Endometrial microvascular endothelial cells (primary cell): ENCODE results near the gene GPATCH3. TPM values are rescaled to one million over a fixed set of nuclear protein-coding genes. Genes with fewer than 3 reads are reported as not detected.
"Not testable (repeated sequence)": the region's sequence is repeated elsewhere in the genome, so short reads cannot be mapped to it uniquely, and the experiment has no call there.

Experiments
- in situ Hi-C: cut with HindIII; loops from 2 replicates; pipeline ENCODE4 v1.10.0; 2017; ENCODE audit warnings: low sequenced_read_pairs, low pct_unique_long_range_greater_than_20kb; ENCODE audit errors: inconsistent ontology term
- total RNA-seq: library from RNA; depleted of rRNA; stranded (reverse); fragments of >200 nt; gene quantifications from one replicate; pipeline ENCODE4 v1.2.3, GENCODE V29; 2015; ENCODE audit errors: inconsistent ontology term

GPATCH3 gene
- 12.4 TPM for total RNA-seq

DNA sequence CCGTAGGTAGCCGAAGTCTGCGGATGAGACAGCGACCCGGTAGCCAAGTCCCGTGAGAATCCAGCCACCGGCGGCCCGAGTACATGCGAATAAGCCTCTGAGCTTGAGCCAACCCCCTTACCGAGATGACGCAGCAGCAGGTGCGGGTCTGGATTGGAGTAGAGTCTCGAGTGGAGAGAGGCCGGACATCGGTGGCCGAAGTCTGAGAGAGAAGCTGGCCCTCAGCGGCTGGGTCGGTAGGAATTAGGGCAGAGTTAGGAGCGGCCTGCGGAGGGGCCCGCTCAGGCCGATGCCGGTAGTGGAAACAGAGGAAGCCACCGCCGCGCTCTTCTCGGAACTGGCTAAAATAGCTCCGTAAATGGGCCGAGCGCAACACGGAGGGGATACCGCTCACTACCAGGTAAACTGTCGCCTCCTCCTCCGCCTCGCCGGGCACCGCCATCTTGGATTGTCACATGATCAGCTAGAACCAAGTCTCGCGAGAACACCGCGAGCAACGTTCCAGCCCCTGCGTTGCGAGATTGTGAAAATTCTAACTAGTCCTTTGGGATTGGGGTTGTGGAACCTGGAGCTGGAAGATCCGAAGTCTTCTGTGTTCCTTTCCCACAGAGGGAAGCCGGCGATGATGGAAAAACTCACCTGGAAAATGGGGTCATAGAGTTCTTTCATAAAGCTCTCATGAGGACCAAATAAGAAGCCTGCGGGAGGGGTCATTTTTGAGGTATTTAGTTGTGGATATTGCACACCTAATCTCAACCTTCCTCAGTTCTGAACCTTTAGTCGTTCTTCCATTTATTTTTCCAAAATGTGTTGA lies at the start of gene GPATCH3:
GPATCH3 (minus strand) TSS at position 467 of the 814 bp plus-strand sequence; CDS start at position 442, 25 bp downstream.
- in situ Hi-C loops, result no loop called here

DNA sequence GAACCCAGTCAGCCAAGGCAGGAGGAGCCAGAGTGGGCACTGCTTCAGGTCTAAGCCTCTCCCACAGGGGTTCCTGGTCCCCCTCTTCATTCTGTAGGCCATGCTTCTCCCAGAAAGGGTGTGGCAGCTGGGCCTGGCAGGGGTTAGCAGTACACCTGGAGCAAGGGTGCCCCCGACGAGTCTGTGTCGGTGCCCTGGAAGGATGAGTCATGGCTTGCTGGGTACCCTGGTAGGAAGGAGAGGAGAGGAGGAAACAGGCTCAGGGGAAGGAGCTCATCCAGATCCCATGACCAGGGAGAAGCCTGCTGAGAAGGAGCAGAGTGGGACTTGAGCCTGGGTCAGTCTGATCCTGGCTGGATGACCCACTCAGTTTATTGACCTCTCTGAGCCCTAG lies 49.7 kb upstream of the GPATCH3 start:
- in situ Hi-C loops, result no loop called here

DNA sequence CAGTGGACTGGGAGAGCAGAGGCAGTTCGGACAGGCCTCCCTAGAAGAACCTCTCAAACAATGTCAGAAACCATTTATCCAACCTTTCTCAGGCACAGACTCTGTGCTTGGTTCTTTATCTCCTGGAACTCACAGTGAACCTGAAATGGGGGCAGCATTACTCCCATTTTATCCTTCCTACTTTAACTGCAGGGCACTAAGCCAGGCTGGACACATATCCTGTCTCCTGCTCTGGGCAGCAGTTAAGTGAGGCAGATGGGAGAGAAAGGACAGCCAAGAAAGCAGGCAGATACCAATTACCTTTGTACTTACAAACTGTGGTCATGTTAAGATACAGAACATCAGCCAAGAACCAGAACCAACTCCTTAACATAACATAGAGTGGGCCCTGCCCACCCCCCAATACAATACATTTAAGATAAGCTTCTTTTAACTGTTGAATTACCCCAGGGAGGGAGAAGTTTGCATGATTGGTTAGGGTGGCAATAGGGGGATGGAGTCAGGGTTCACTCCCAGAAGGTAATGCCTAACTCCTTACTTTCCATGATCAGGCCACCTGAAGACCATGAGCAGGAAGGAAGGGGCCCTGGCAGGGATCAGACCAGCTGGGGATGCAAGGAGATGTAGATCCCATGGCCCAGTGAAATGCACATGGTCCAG lies 49.1 kb upstream of the GPATCH3 start:
- in situ Hi-C loops, result no loop called here

GRCh38 chr1:26948725-26949057 lies 48.4 kb upstream of the GPATCH3 start:
- in situ Hi-C loops, result not testable (repeated sequence)

DNA sequence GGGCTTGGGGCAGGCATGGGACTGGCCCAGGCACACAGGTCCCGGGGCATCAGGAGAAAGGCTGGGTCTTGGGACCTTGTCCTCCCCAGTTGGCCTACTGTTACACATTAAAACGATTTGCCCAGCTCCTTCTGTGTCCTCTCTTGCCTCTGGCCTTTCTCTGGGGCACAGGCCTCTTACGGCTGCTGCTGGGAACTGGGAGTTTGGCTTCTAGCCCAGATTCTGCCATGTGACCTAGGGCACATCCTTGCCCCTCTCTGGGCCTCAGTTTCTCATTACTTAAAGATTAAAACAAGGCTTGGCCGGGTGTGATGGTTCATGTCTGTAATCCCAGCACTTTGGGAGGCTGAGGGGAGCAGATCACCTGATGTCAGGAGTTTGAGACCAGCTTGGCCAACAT lies 46.0 kb upstream of the GPATCH3 start:
- in situ Hi-C loops, result no loop called here

DNA sequence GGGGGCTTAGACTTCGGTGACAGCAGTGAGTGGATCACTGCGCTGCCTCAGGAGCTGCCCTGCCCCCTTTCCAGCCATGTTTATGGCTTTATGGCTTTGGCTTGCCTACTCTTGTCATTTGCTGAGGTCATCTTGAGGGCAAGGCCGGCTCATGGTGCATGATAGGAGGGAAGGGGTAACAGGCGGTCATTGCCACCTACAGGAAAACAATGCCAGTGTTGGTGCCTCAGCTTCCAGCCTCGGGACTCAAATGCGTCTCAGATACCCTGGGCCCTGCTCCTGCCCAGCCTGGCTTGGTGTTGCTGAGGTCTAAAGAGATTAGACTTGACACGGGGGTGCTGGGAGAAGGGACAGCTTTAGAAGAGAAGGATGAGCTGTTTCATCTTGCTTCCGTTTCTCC lies 45.5 kb upstream of the GPATCH3 start:
- in situ Hi-C loops, result no loop called here

DNA sequence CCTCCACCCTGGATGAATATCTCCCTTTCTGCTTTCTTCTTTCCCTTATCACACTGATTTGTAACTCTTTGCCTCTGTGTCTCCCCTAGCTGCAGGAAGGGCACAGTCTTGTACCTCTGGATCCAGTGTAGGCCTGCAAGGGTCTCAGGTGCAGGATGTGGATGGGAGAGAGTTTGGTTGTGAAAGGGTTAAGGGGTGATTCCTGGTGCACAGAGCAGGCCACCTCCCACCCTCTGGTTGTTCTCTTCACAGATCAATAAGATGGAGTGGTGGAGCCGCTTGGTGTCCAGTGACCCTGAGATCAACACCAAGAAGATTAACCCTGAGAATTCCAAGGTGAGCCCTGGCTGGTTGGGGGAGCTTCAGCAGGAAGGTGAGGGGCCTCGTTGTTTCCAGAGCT lies 44.9 kb upstream of the GPATCH3 start:
- in situ Hi-C loops, result no loop called here

- in situ Hi-C loops, result no loop called here
These were observed 42.4 kb upstream of the GPATCH3 start for GRCh38 chr1:26942656-26943055.

GRCh38 chr1:26941311-26941710 lies 41.0 kb upstream of the GPATCH3 start:
- in situ Hi-C loops, result no loop called here

DNA sequence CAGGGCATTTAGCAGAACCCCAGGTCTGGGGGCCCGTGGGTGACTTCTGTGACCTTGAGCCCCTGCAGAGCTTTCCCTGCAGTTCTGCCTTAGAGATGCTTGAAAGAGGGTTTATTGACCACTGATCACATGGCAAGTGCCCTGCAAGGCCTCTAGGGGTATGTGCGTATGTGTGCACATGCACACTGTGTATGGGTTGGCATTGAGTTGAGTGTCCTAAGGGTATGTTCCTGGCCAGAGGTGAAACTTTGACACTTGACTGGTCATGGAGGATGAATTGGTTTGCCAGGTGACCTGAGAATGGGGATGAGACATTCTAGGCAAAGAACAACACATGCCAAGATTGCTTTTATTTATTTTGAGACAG lies 38.4 kb upstream of the GPATCH3 start:
- in situ Hi-C loops, result no loop called here

DNA sequence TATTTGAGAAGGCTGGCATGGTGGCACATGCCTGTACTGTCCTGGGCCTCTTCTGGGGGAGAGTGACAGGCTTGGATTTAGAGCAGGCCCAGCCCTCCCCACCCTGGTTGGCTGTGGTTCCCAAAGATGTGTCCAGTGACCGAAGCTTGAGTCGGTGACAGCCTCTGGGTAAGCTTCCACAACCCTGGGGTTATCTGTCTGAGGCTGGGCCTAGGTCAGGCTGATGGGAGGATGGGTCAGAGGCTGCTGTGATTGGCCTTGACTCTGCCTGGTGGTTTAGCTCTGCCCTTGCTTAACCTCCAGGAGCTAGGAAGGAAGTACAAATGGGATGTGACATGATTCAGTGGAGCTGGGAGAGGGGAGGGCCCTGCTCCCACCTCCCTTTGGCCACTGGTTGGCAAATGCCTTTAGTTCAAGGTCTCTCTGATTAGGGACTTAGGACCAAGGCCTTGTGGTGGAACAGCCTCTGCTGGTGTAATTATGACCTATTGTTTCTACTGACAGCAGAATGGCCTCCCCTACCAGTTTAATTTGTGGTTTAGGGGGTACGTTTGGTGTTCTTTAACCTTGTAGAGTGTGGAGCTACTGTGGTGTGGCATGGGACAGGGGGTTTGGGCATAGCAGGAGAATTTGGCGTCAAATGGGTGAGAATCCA lies 37.9 kb upstream of the GPATCH3 start:
- in situ Hi-C loops, result no loop called here

- in situ Hi-C loops, result no loop called here
These were observed 36.6 kb upstream of the GPATCH3 start for GRCh38 chr1:26936823-26937222.

DNA sequence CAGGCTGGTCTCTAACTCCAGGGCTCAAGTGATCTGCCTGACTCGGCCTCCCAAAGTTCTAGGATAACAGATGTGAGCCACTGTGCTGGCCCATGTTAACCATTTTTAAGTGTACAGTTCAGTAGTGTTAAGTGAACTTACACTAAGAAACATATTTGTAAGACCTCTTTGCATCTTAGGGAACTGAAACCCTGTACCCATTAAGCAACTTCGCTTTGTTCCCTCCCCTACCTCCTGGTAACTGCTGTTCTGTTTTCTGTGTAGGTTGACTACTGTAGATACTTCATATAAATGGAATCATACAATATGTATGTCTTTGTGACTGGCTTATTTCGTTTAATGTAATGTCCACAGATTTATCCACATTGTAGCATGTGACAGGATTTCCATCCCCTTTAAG lies 32.3 kb upstream of the GPATCH3 start:
- in situ Hi-C loops, result no loop called here

DNA sequence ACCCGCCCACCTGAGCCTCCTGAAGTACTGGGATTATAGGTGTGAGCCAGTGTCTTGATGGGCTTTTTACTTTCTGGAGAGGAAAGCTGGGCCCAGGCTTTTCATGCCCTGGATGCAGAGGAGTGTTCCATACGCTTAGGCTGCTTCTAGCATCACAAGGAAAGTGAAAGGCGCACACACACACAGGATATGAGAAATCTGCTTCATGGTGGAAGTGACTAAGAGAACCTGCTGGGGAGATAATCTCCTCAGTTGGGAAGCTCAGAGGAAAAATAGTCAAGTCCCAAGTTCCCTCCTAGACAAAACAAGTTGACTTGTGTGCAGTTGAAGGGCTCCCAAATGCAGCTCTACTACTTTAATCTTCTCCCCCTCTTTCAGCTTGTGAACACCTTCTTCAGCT lies 23.4 kb upstream of the GPATCH3 start:
- in situ Hi-C loops, result no loop called here

DNA sequence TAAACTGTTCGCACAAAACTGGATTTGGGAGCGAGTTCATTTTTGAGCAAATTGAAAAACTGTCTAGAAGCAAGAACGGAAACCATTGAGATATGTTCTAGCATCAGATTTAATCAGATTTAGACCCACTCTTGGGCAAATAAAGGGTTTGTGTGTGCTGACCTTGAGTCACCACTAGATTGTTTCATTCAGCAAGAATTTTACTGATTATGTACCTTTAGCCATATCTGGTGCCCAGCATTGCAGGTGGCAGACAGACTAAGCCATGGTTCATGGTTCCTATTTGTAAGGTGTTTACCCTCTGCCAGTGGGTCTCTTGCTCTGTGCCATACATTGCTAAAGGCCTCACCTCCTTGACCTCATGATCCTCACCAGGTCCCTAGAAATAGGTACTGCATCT lies 22.6 kb upstream of the GPATCH3 start:
- in situ Hi-C loops, result no loop called here

- in situ Hi-C loops, result no loop called here
These were observed 22.1 kb upstream of the GPATCH3 start for GRCh38 chr1:26922431-26922729.

- in situ Hi-C loops, result no loop called here
These were observed 21.5 kb upstream of the GPATCH3 start, which contains the start of gene NUDC for GRCh38 chr1:26921540-26922430. Gene NUDC, plus strand, starts transcription at chr1:26921743. Its CDS starts 106 bp downstream, at chr1:26921849.

GRCh38 chr1:26921126-26921539 lies 20.9 kb upstream of the GPATCH3 start:
- in situ Hi-C loops, result no loop called here

DNA sequence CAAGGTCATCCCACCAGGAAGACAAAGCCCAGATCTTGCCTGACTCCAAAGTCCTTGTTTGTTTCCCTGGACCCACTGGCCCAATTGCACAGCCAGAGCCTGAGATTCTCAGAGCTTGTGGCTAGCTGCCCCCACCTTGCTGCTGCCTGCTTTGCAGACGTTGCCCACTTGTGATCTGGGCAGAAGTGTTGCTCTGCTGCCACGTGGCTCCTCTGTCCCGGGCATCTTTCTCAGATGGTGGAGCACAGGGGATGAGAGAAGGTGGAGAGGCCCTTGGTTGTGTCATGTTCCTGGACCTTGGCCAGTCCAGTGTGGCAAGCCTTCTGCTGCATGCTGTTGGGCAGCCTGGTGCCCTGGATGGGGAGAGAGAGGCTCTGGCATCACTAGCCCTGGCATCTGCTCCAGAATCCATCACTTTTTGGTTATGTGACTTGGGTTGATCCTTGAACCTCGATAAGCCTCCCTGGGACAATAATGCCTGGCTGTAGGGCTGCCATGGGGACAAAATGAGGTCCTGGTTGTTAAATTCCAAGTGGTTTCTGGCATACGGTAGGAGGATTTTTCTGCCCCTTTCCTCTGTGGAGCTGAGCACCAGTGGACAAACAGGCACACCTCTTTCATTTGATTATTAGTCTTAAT lies 15.1 kb upstream of the GPATCH3 start:
- in situ Hi-C loops, result no loop called here
